SU-DHL-6 (cell line): Measurements from ENCODE around the gene RPLP1.

Experiments
- H2AFZ ChIP-seq: fragments of 200-600 bp; sonication (generic); 2 replicates; pipeline ENCODE4 v1.6.1; 2014; ENCODE audit warnings: low read depth, mild to moderate bottlenecking, moderate library complexity, mixed read lengths, antibody characterized with exemption, low read length; ENCODE audit not compliant: severe bottlenecking
- H3F3A ChIP-seq: fragments of 200-600 bp; shearing (Covaris generic); 2 replicates; pipeline ENCODE4 v1.6.0; 2016; ENCODE audit warnings: antibody characterized with exemption, mild to moderate bottlenecking; ENCODE audit not compliant: insufficient read depth
- H3K27ac ChIP-seq: fragments of 200-600 bp; sonication (generic); 2 replicates; pipeline ENCODE4 v1.5.1; 2016; ENCODE audit warnings: low read depth, mild to moderate bottlenecking, low read length, moderate library complexity, mixed read lengths
- H3K27me3 ChIP-seq: fragments of 200-600 bp; sonication (generic), shearing (Covaris generic); 2 replicates; pipeline ENCODE4 v1.6.0; 2014; ENCODE audit warnings: mild to moderate bottlenecking, low read length
- H3K36me3 ChIP-seq: fragments of 200-600 bp; sonication (generic); 2 replicates; pipeline ENCODE4 v1.6.1; 2014; ENCODE audit warnings: mild to moderate bottlenecking, low read length, mixed read lengths
- H3K4me2 ChIP-seq: fragments of 300-600, 200-600 bp; shearing (Covaris generic), sonication (generic); 2 replicates; pipeline ENCODE4 v1.6.0; 2014; ENCODE audit warnings: low read length, low read depth, mild to moderate bottlenecking; ENCODE audit not compliant: poor library complexity, severe bottlenecking
- H3K4me3 ChIP-seq: fragments of 200-600 bp; sonication (generic); 2 replicates; pipeline ENCODE4 v1.5.1; 2014; ENCODE audit warnings: antibody characterized with exemption, low read length, mild to moderate bottlenecking, mixed read lengths; ENCODE audit not compliant: insufficient read depth, poor library complexity, severe bottlenecking
- H3K79me2 ChIP-seq: fragments of 200-600 bp; sonication (generic); 2 replicates; pipeline ENCODE4 v1.6.1; 2014; ENCODE audit warnings: mild to moderate bottlenecking, low read length, moderate library complexity; ENCODE audit not compliant: insufficient read depth
- H3K9ac ChIP-seq: fragments of 200-600 bp; sonication (generic); 2 replicates; pipeline ENCODE4 v1.7.0; 2014; ENCODE audit warnings: mild to moderate bottlenecking, low read length
- H3K9me2 ChIP-seq: fragments of 200-600 bp; sonication (generic); replicated peaks from 2 replicates; pipeline ENCODE4 v1.6.1; 2014; ENCODE audit warnings: low read length; ENCODE audit not compliant: insufficient read depth
- H3K9me3 ChIP-seq: fragments of 200-600 bp; sonication (generic); 2 replicates; pipeline ENCODE4 v1.6.1; 2014; ENCODE audit warnings: low read length, mixed read lengths; ENCODE audit not compliant: insufficient read depth
- H4K20me1 ChIP-seq: fragments of 200-600 bp; sonication (generic); 2 replicates; pipeline ENCODE4 v1.6.1; 2014; ENCODE audit warnings: low read depth, mild to moderate bottlenecking, antibody characterized with exemption, low read length, moderate library complexity, mixed read lengths
- EZH2phosphoT487 ChIP-seq: fragments of 200-600 bp; sonication (generic), shearing (Covaris generic); conservative IDR thresholded peaks from 2 replicates; pipeline ENCODE4 v1.6.1; 2018; ENCODE audit warnings: mild to moderate bottlenecking, antibody characterized with exemption, low read length, moderate library complexity, mixed read lengths
- TF ChIP-seq, protein P1 (sequence below): fragments of 200-600 bp; sonication (generic); IDR thresholded peaks from one replicate; pipeline ENCODE4 v1.5.1; 2017; ENCODE audit warnings: antibody characterized with exemption, mild to moderate bottlenecking, low read length, moderate library complexity; ENCODE audit not compliant: insufficient read depth, poor library complexity, severe bottlenecking

Gene RPLP1

DNA sequence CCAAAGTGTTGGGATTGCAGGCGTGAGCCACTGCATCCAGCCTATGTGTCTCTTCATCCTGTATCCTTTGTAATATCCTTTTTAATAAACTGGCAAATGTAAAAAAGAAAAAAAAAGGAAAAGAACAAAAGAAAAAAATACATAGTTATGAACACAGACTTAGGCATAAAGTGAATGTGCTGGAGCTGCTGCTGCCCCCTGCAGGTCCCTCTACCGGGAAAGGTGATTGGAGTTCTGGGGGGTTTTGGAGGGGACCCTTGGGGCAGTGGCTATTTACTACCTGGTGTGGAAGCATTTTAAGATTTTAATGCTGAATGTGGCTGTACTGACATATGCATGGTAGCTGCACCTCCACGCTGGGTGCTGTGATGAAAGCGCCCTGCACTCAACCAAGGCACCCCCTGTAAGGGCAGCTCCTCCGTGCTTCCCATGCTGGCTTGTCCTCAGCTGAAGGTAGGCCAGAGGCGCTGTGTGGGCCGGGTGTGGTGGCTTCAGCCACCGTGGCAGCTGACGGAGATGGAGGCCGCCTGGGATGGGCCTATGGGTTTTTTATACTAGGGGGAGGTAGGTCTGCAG lies 49.9 kb downstream of the RPLP1 start:
- Histone ChIP-seq H3K36me3 (no peaks in the 10 kb centered on the region), H2AFZ (no peak overlapping the region), H3K9me3 (no peaks in the 10 kb centered on the region), H3K79me2 (no peaks in the 10 kb centered on the region), H3K4me2 (no peak overlapping the region), H3K4me3 (no peak overlapping the region), H3K27me3 (no peaks in the 10 kb centered on the region), H3K27ac (no peak overlapping the region), H3K9ac (no peak overlapping the region), H3K9me2 (no peaks in the 10 kb centered on the region), H4K20me1 (no peaks in the 10 kb centered on the region), H3F3A (no peaks in the 10 kb centered on the region)
- TF ChIP-seq EZH2phosphoT487: no peak
- TF ChIP-seq, protein P1, sequence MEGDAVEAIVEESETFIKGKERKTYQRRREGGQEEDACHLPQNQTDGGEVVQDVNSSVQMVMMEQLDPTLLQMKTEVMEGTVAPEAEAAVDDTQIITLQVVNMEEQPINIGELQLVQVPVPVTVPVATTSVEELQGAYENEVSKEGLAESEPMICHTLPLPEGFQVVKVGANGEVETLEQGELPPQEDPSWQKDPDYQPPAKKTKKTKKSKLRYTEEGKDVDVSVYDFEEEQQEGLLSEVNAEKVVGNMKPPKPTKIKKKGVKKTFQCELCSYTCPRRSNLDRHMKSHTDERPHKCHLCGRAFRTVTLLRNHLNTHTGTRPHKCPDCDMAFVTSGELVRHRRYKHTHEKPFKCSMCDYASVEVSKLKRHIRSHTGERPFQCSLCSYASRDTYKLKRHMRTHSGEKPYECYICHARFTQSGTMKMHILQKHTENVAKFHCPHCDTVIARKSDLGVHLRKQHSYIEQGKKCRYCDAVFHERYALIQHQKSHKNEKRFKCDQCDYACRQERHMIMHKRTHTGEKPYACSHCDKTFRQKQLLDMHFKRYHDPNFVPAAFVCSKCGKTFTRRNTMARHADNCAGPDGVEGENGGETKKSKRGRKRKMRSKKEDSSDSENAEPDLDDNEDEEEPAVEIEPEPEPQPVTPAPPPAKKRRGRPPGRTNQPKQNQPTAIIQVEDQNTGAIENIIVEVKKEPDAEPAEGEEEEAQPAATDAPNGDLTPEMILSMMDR: peak; percentile 25

- Histone ChIP-seq H3K4me2 (no peak overlapping the region), H3K27me3 (no peaks in the 10 kb centered on the region), H3K4me3 (no peak overlapping the region), H3K9me3 (no peaks in the 10 kb centered on the region), H3K36me3 (no peaks in the 10 kb centered on the region), H2AFZ (no peak overlapping the region), H3K9me2 (no peaks in the 10 kb centered on the region), H4K20me1 (no peaks in the 10 kb centered on the region), H3K79me2 (no peaks in the 10 kb centered on the region), H3F3A (no peaks in the 10 kb centered on the region), H3K27ac (no peak overlapping the region), H3K9ac (no peak overlapping the region)
- TF ChIP-seq, protein P1: no peak
- TF ChIP-seq EZH2phosphoT487: no peak
These were observed 51.9 kb downstream of the RPLP1 start for GRCh38 chr15:69504352-69505040.
